K562 (cell line): ENCODE data around the gene SRCAP. TPM values are rescaled to one million over a fixed set of nuclear protein-coding genes. Genes with fewer than 3 reads are reported as not detected.

Experiments used
- EWSR1 ChIP-seq: fragments of 450-650 bp; IDR thresholded peaks from 2 replicates; pipeline ENCODE4 v1.6.1; 2018; ENCODE audit warnings: borderline replicate concordance, mild to moderate bottlenecking, low read depth, moderate library complexity; ENCODE audit not compliant: partially characterized antibody
- EZH2 ChIP-seq: IDR thresholded peaks from 2 replicates; pipeline ENCODE4 v1.6.1; 2012; ENCODE audit warnings: low read depth, mild to moderate bottlenecking, inconsistent platforms, low read length, borderline replicate concordance
- FUS ChIP-seq: fragments of 200-400 bp; formaldehyde crosslinking; optimal IDR thresholded peaks from 2 replicates; pipeline ENCODE3; 2017; ENCODE audit warnings: low read depth, low read length
- KLF16 ChIP-seq: IDR thresholded peaks from 2 replicates; pipeline ENCODE4 v1.6.1; 2016; ENCODE audit warnings: antibody characterized with exemption
- KLF6 ChIP-seq: fragments of 250-450 bp; sonication (Bioruptor Pico); IDR thresholded peaks from 2 replicates; pipeline ENCODE4 v1.4.0; 2020; ENCODE audit warnings: mild to moderate bottlenecking, moderate library complexity, borderline replicate concordance
- L3MBTL2 ChIP-seq: fragments of 450-650 bp; IDR thresholded peaks from 2 replicates; pipeline ENCODE4 v1.6.1; 2016; ENCODE audit warnings: mild to moderate bottlenecking, moderate library complexity
- MAFF ChIP-seq: IDR thresholded peaks from 2 replicates; pipeline ENCODE4 v1.6.1; 2012; ENCODE audit warnings: low read length, improper control_type of control experiment
- MAX ChIP-seq: sonication (generic); formaldehyde crosslinking; IDR thresholded peaks from 2 replicates; pipeline ENCODE4 v1.9.0; 2022; ENCODE audit warnings: mild to moderate bottlenecking, missing genetic modification reagents
- MED1 ChIP-seq: sonication (generic); formaldehyde crosslinking; IDR thresholded peaks from 2 replicates; pipeline ENCODE4 v1.8.1; 2023; ENCODE audit warnings: missing genetic modification reagents, borderline replicate concordance
- MYC ChIP-seq, 2 experiments: fragments of 250-450 bp in 1 of 2; sonication (Bioruptor Pico) in 1 of 2; IDR thresholded peaks; 2 replicates each; pipeline versions ENCODE4 v1.5.1 to v1.6.1; 2012 to 2021; ENCODE audit warnings: low read depth in 2 of 2, borderline replicate concordance in 1 of 2, improper control_type of control experiment in 1 of 2, low read length in 1 of 2, mild to moderate bottlenecking in 1 of 2, moderate library complexity in 1 of 2
- NR1H2 ChIP-seq: sonication (generic); formaldehyde crosslinking; IDR thresholded peaks from 2 replicates; pipeline ENCODE4 v1.4.0; 2020; ENCODE audit warnings: mild to moderate bottlenecking, missing genetic modification reagents
- SIN3A ChIP-seq, 2 experiments: fragments of 150-350 bp in 1 of 2; IDR thresholded peaks; 2 replicates each; pipeline ENCODE4 v1.6.1; 2011 to 2016; ENCODE audit warnings: borderline replicate concordance in 2 of 2, low read depth in 2 of 2, low read length in 2 of 2, mild to moderate bottlenecking in 2 of 2, moderate library complexity in 2 of 2; ENCODE audit not compliant: control insufficient read depth in 1 of 2
- SMAD3 ChIP-seq: fragments of 450-650 bp; formaldehyde crosslinking; conservative IDR thresholded peaks from 2 replicates; pipeline ENCODE4 v1.4.0; 2020; ENCODE audit warnings: mild to moderate bottlenecking
- TAF7 ChIP-seq: fragments of 450-650 bp; IDR thresholded peaks from 2 replicates; pipeline ENCODE4 v1.6.1; 2016; ENCODE audit warnings: missing genetic modification characterization, missing compliant biosample characterization
- ZNF274 ChIP-seq: IDR thresholded peaks from 2 replicates; pipeline ENCODE4 v1.6.1; 2011; ENCODE audit warnings: low read depth, mild to moderate bottlenecking, low read length, moderate library complexity, borderline replicate concordance
- ZNF511 ChIP-seq: sonication (generic); formaldehyde crosslinking; IDR thresholded peaks from 2 replicates; pipeline ENCODE4 v1.8.0; 2022; ENCODE audit warnings: mild to moderate bottlenecking, missing genetic modification reagents
- ZNF584 ChIP-seq: fragments of 200-800 bp; sonication (Bioruptor generic); IDR thresholded peaks from 2 replicates; pipeline ENCODE4 v1.6.1; 2016; ENCODE audit warnings: low read depth, mild to moderate bottlenecking, missing genetic modification characterization, missing compliant biosample characterization
- ZNF644 ChIP-seq: fragments of 200-800 bp; sonication (Bioruptor generic); IDR thresholded peaks from 2 replicates; pipeline ENCODE4 v1.6.1; 2016; ENCODE audit warnings: low read depth, missing genetic modification characterization, missing compliant biosample characterization
- polyA plus RNA-seq, 8 experiments: library from polyadenylated mRNA; depleted of rRNA in 4 of 8; stranded (reverse) in 5 of 8; unstranded in 3 of 8; fragments of >200 nt; fragmentation: Nextera tagmentation in 2 of 8; fragmentation: Illumina TruSeq in 1 of 8; extraction: Ambion mirVana in 2 of 8; extraction: Trizol in 1 of 8; gene quantifications; 2 replicates each; pipeline versions ENCODE4 v1.2.1 to v1.2.3, GENCODE V29; 2011 to 2014; ENCODE audit warnings: inconsistent platforms in 1 of 8, missing spikeins in 1 of 8
- total RNA-seq, 7 experiments: library from RNA; depleted of rRNA in 6 of 7; stranded (reverse); fragments of >200 nt in 6 of 7; fragmentation: Illumina TruSeq in 2 of 7; extraction: Trizol in 2 of 7; gene quantifications; 2 replicates each; pipeline versions ENCODE4 v1.2.1 to v1.2.3, GENCODE V29; 2011 to 2021; ENCODE audit warnings: low replicate concordance in 1 of 7
- TF ChIP-seq, protein P1 (sequence below): conservative IDR thresholded peaks from 2 replicates; pipeline ENCODE4 v1.6.1; 2011; ENCODE audit warnings: low read depth, mild to moderate bottlenecking, low read length; ENCODE audit not compliant: control insufficient read depth
- TF ChIP-seq, protein P2 (sequence below): fragments of 450-650 bp; IDR thresholded peaks from 2 replicates; pipeline ENCODE4 v1.6.1; 2016; ENCODE audit warnings: antibody characterized with exemption

The SRCAP gene
- total and polyA plus RNA-seq, 9 of the 15 experiments (the other 6 are each of a cell fraction or from before 2014, with no cell fraction given) = 0.21 to 62.6 (median 5.8) TPM

DNA sequence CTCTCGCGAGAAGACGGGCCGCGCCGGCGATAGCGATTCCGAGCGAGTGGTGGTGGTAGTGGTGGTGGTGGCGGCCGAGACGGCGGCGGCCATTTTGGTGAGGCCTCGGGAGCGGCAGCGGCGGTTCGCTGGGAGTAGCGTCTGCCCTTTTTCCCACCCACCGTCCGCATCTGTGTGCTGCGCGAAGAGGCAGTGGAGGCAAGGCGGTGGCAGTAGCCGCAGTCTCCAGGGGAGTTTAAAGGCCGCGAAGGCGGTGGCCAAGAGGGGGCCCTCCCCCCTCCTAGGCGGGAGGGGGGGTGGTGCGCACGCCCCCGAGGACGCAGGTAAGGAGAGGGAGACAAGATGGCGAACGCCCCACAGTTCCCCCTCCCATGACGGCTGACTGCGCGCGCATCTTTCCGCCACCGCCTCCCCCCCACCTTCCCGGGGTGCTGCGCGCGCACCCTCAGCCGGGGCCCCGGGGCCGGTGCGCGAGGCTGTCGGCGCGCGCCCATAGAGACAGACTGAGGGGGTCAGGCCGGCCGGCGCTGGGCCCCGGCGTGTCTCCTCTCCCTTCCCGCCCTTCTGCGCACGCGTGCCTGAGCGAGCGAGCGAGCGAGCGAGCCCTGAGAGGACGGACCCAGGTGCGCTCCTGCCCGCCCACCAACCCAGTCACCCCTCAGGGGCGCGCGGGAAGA, 694 bp upstream of the SRCAP start (continued):
- TF ChIP-seq ZNF274 (peak; percentile 17; the same call in 1 of the 2 replicates), KLF6 (peak; percentile 90; the same call in 1 of the 2 replicates), KLF16 (no peak), MAX (CRISPR knock-in tag) (peak; percentile 80), FUS (peak; percentile 74), L3MBTL2 (no peak), EWSR1 (no peak), MED1 (CRISPR knock-in tag) (no peak), SMAD3 (CRISPR knock-in tag) (0 out of 2 replicates have a peak, but pooled peaks have one; percentile 33), SIN3A (IDR thresholded peaks at IDR 0.05; ENCODE audit: borderline replicate concordance in 2 of 2, control insufficient read depth in 1 of 2, low read depth in 2 of 2, low read length in 2 of 2) (peak in 1 of 2 experiments; percentile 60; a peak in 1 of 4 replicates), ZNF511 (CRISPR knock-in tag) (peak; percentile 73), ZNF584 (CRISPR knock-in tag) (peak; percentile 81; the same call in 1 of the 2 replicates), EZH2 (no peak), ZNF644 (tag) (no peak), MAFF (peak; percentile 65; the same call in 1 of the 2 replicates), NR1H2 (CRISPR knock-in tag) (no peak), MYC (IDR thresholded peaks at IDR 0.05; ENCODE audit: low read depth, low read length) (peak; percentile 93), MYC (CRISPR knock-in tag; IDR thresholded peaks at IDR 0.05; ENCODE audit: borderline replicate concordance, low read depth) (peak; percentile 96), TAF7 (peak; percentile 95)
- TF ChIP-seq, protein P1, sequence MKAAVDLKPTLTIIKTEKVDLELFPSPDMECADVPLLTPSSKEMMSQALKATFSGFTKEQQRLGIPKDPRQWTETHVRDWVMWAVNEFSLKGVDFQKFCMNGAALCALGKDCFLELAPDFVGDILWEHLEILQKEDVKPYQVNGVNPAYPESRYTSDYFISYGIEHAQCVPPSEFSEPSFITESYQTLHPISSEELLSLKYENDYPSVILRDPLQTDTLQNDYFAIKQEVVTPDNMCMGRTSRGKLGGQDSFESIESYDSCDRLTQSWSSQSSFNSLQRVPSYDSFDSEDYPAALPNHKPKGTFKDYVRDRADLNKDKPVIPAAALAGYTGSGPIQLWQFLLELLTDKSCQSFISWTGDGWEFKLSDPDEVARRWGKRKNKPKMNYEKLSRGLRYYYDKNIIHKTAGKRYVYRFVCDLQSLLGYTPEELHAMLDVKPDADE = peak; percentile 34; the same call in 1 of the 2 replicates
- TF ChIP-seq, protein P2, sequence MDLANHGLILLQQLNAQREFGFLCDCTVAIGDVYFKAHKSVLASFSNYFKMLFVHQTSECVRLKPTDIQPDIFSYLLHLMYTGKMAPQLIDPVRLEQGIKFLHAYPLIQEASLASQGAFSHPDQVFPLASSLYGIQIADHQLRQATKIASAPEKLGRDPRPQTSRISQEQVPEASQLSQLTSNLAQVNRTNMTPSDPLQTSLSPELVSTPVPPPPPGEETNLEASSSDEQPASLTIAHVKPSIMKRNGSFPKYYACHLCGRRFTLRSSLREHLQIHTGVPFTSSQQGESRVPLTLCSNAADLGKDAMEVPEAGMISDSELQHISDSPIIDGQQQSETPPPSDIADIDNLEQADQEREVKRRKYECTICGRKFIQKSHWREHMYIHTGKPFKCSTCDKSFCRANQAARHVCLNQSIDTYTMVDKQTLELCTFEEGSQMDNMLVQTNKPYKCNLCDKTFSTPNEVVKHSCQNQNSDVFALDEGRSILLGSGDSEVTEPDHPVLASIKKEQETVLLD = peak; percentile 79; the same call in 1 of the 2 replicates
